Limb (tissue), 2 donors: ENCODE data around the gene TAF1.
"Not testable (repeated sequence)": the region's sequence is repeated elsewhere in the genome, so short reads cannot be mapped to it uniquely, and the experiment has no call there.

ENCODE experiments used
- DNase-seq, 2 donors: peaks; one replicate each; pipeline ENCODE4 v3.0.0-alpha.2; 2016; ENCODE audit errors: extremely low spot score in 2 of 2

Gene TAF1

GRCh38 chrX:71509289-71509688, 143.1 kb downstream of the TAF1 start:
- no peak for DNase-seq

DNA sequence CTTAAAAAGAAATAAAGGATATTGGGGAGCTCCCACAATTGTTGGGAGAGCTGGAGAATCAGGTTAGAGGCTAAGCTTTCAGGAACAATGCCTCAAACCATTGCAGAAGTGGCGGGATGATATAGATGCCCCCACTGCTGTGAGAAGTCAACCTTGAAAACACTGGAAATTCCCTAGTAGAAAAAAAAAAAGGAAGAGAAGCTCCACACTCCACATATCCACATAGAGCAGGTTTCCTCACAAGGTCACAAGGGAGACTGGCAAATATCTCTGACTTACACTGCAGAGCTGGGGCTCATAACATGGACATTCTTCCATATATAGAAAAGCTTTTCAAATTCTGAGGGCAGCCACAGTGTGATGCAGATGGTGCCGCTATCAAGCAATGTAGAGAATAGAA, 144.0 kb downstream of the TAF1 start:
- no peak for DNase-seq

- not testable (repeated sequence) for DNase-seq
Measured at GRCh38 chrX:71513731-71514130, 147.6 kb downstream of the TAF1 start.

- no peak for DNase-seq
Measured at GRCh38 chrX:71514367-71515037, 148.3 kb downstream of the TAF1 start.

GRCh38 chrX:71515038-71515396, 148.9 kb downstream of the TAF1 start:
- no peak for DNase-seq
